ENCODE data around the gene SNX1. TPM values are rescaled to one million over a fixed set of nuclear protein-coding genes. Genes with fewer than 3 reads are reported as not detected.

SNX1 gene
- total and polyA plus RNA-seq, 2 of the 13 experiments (the other 11 are each of a cell fraction or from before 2014, with no cell fraction given), result 29.3 to 60.1 TPM

DNA sequence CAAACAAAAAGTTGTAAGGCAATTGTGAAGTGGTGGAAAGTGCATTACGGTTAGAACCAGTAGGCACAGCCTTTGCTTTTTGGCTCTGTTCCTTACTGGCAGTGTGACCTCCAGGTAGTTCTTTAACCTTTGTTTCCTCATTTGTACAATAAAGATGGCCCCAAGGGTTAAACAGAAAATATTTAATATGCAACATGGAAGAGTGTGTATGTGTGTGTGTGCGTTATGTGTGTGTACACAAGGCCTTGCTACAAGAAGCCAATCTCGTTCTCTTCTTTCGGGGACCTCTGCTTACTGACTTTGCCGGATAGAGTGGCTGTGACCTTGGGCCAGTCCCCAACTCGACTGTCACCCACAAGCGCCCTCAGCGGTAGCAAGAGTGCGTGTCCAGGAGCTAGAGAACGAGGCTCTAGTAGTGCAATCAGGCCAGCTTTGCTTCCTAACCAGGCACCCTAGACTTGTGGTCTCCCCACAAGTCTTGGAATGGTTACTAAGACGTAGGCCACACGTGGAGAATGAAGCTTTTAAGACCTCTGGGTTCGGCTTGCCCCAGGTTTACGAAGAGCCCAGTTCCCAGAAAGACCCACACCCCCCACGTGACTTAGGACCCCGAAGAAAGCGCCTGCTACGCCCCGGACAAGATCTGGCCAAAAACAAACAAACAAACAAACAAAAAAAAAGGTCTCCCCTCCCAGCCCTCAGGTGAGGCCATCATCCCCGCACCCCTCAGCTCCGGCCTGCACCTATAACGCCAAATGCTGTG is 2.7 kb upstream of the SNX1 start (continued):
- TF ChIP-seq, protein P1, sequence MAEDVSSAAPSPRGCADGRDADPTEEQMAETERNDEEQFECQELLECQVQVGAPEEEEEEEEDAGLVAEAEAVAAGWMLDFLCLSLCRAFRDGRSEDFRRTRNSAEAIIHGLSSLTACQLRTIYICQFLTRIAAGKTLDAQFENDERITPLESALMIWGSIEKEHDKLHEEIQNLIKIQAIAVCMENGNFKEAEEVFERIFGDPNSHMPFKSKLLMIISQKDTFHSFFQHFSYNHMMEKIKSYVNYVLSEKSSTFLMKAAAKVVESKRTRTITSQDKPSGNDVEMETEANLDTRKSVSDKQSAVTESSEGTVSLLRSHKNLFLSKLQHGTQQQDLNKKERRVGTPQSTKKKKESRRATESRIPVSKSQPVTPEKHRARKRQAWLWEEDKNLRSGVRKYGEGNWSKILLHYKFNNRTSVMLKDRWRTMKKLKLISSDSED (CRISPR knock-in tag; IDR thresholded peaks at IDR 0.05), result no peak
- 0 out of 2 replicates have a peak, but pooled peaks have one; percentile 12 for TF ChIP-seq STAG1 (CRISPR knock-in tag; IDR thresholded peaks at IDR 0.05)
- TF ChIP-seq, protein P2, sequence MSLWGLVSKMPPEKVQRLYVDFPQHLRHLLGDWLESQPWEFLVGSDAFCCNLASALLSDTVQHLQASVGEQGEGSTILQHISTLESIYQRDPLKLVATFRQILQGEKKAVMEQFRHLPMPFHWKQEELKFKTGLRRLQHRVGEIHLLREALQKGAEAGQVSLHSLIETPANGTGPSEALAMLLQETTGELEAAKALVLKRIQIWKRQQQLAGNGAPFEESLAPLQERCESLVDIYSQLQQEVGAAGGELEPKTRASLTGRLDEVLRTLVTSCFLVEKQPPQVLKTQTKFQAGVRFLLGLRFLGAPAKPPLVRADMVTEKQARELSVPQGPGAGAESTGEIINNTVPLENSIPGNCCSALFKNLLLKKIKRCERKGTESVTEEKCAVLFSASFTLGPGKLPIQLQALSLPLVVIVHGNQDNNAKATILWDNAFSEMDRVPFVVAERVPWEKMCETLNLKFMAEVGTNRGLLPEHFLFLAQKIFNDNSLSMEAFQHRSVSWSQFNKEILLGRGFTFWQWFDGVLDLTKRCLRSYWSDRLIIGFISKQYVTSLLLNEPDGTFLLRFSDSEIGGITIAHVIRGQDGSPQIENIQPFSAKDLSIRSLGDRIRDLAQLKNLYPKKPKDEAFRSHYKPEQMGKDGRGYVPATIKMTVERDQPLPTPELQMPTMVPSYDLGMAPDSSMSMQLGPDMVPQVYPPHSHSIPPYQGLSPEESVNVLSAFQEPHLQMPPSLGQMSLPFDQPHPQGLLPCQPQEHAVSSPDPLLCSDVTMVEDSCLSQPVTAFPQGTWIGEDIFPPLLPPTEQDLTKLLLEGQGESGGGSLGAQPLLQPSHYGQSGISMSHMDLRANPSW (CRISPR knock-in tag; IDR thresholded peaks at IDR 0.05; ENCODE audit: borderline replicate concordance), result no peak
- no peak for TF ChIP-seq ZNF781 (CRISPR knock-in tag; IDR thresholded peaks at IDR 0.05; ENCODE audit: borderline replicate concordance, not compliant biosample characterization)
- TF ChIP-seq ZNF674 (CRISPR knock-in tag; IDR thresholded peaks at IDR 0.05; ENCODE audit: low read depth), result no peak
- TF ChIP-seq, protein P3, sequence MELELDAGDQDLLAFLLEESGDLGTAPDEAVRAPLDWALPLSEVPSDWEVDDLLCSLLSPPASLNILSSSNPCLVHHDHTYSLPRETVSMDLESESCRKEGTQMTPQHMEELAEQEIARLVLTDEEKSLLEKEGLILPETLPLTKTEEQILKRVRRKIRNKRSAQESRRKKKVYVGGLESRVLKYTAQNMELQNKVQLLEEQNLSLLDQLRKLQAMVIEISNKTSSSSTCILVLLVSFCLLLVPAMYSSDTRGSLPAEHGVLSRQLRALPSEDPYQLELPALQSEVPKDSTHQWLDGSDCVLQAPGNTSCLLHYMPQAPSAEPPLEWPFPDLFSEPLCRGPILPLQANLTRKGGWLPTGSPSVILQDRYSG (CRISPR knock-in tag; IDR thresholded peaks at IDR 0.05), result no peak
- TF ChIP-seq ZFP1 (CRISPR knock-in tag; IDR thresholded peaks at IDR 0.05), result no peak
- no peak for TF ChIP-seq GFI1 (CRISPR knock-in tag; IDR thresholded peaks at IDR 0.05; ENCODE audit: borderline replicate concordance)
- no peak for TF ChIP-seq REXO4 (CRISPR knock-in tag; IDR thresholded peaks at IDR 0.05; ENCODE audit: borderline replicate concordance)
- no peak for TF ChIP-seq ARID2 (CRISPR knock-in tag; IDR thresholded peaks at IDR 0.05; ENCODE audit: borderline replicate concordance)
- no peak for TF ChIP-seq ZNF724P (CRISPR knock-in tag; IDR thresholded peaks at IDR 0.05; ENCODE audit: borderline replicate concordance)
- no peak for TF ChIP-seq ZFP41 (CRISPR knock-in tag; IDR thresholded peaks at IDR 0.05; ENCODE audit: borderline replicate concordance)
- no peak for TF ChIP-seq ZNF136 (CRISPR knock-in tag; IDR thresholded peaks at IDR 0.05; ENCODE audit: low read depth)
- no peak for TF ChIP-seq ZNF615 (CRISPR knock-in tag; IDR thresholded peaks at IDR 0.05; ENCODE audit: borderline replicate concordance)
- no peak for TF ChIP-seq ZNF550 (CRISPR knock-in tag; IDR thresholded peaks at IDR 0.05; ENCODE audit: borderline replicate concordance)
- TF ChIP-seq SMC3 (IDR thresholded peaks at IDR 0.05; ENCODE audit: low read length), result no peak
- no peak for TF ChIP-seq IRX3 (CRISPR knock-in tag; IDR thresholded peaks at IDR 0.05; ENCODE audit: borderline replicate concordance, low read depth)
- peak; percentile 70; the same call in 1 of the 2 replicates for TF ChIP-seq SAP130 (CRISPR knock-in tag; IDR thresholded peaks at IDR 0.05; ENCODE audit: low read depth)
- TF ChIP-seq NFYB (CRISPR knock-in tag; IDR thresholded peaks at IDR 0.05), result no peak
- TF ChIP-seq PHF5A (CRISPR knock-in tag; IDR thresholded peaks at IDR 0.05; ENCODE audit: low read depth, unreplicated experiment), result no peak
- TF ChIP-seq HOXA5 (CRISPR knock-in tag; IDR thresholded peaks at IDR 0.05), result 0 out of 2 replicates have a peak, but pooled peaks have one; percentile 17
- TF ChIP-seq ZNF451 (CRISPR knock-in tag; IDR thresholded peaks at IDR 0.05), result no peak
- TF ChIP-seq, protein P4, sequence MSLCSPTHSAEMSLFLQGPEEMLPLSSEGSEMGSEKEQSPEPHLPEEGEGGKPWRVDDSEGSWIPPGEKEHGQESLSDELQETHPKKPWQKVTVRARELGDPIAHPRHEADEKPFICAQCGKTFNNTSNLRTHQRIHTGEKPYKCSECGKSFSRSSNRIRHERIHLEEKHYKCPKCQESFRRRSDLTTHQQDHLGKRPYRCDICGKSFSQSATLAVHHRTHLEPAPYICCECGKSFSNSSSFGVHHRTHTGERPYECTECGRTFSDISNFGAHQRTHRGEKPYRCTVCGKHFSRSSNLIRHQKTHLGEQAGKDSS (CRISPR knock-in tag; IDR thresholded peaks at IDR 0.05; ENCODE audit: borderline replicate concordance, low read depth), result 0 out of 2 replicates have a peak, but pooled peaks have one; percentile 10

Measured in HepG2 (cell line).